ENCODE data around the gene ARHGEF39.

Gene ARHGEF39

GRCh38 chr9:35690614-35691333 is 25.8 kb upstream of the ARHGEF39 start:
- peak in 5 of 6 experiments; percentile 9 to 50 (median 31) for DNase-seq

- DNase-seq: no peak
Measured at GRCh38 chr9:35690294-35690613, 25.3 kb upstream of the ARHGEF39 start.

- DNase-seq: no peak
Measured at GRCh38 chr9:35689542-35690293, 24.7 kb upstream of the ARHGEF39 start, which contains the start of gene TPM2. Gene TPM2, minus strand, starts transcription at chr9:35689925. Its CDS starts 108 bp downstream, at chr9:35689817.

GRCh38 chr9:35688558-35689541 is 23.9 kb upstream of the ARHGEF39 start:
- DNase-seq: no peak

GRCh38 chr9:35687972-35688557 is 23.1 kb upstream of the ARHGEF39 start:
- no peak for DNase-seq

GRCh38 chr9:35687306-35687705 is 22.3 kb upstream of the ARHGEF39 start:
- no peak for DNase-seq

GRCh38 chr9:35686222-35687203 is 21.5 kb upstream of the ARHGEF39 start:
- DNase-seq: no peak

- DNase-seq: no peak
Measured at GRCh38 chr9:35685506-35685905, 20.5 kb upstream of the ARHGEF39 start.

GRCh38 chr9:35684921-35685320 is 19.9 kb upstream of the ARHGEF39 start:
- no peak for DNase-seq

- no peak for DNase-seq
Measured at GRCh38 chr9:35683323-35683722, 18.3 kb upstream of the ARHGEF39 start.

- no peak for DNase-seq
Measured at GRCh38 chr9:35682520-35683315, 17.7 kb upstream of the ARHGEF39 start.

GRCh38 chr9:35682051-35682450 is 17.1 kb upstream of the ARHGEF39 start:
- DNase-seq: no peak

GRCh38 chr9:35681341-35682002 is 16.5 kb upstream of the ARHGEF39 start:
- no peak for DNase-seq

- DNase-seq: no peak
Measured at GRCh38 chr9:35680331-35681105, 15.5 kb upstream of the ARHGEF39 start.

GRCh38 chr9:35679766-35680330 is 14.9 kb upstream of the ARHGEF39 start:
- no peak for DNase-seq

GRCh38 chr9:35679091-35679490 is 14.1 kb upstream of the ARHGEF39 start:
- DNase-seq: no peak

- peak in 4 of 6 experiments; percentile 20 to 43 (median 30) for DNase-seq
Measured at GRCh38 chr9:35675732-35676392, 10.9 kb upstream of the ARHGEF39 start.

GRCh38 chr9:35675204-35675603 is 10.2 kb upstream of the ARHGEF39 start:
- DNase-seq: no peak

Data from stimulated activated naive CD4-positive, alpha-beta T cell (primary cell).